Uterus (tissue), 4 donors: ENCODE measurements around the gene MAN1B1. TPM values are rescaled to one million over a fixed set of nuclear protein-coding genes. Genes with fewer than 3 reads are reported as not detected.

Experiments
- DNase-seq, 2 donors: peaks; one replicate each; pipeline ENCODE4 v3.0.0-alpha.2; 2019 to 2020
- H3K27ac ChIP-seq, 2 donors: fragments of 200-600 bp; sonication (generic); 1 replicate in 1 of 2; 2 replicates in 1 of 2; pipeline ENCODE4 v1.5.1; 2016 to 2018
- H3K27me3 ChIP-seq, 2 donors: fragments of 200-600 bp; sonication (generic); one replicate each; pipeline ENCODE4 v1.5.1; 2018 to 2019; ENCODE audit warnings: control low read depth in 1 of 2
- H3K36me3 ChIP-seq, 2 donors: fragments of 200-600 bp; sonication (generic); one replicate each; pipeline ENCODE4 v1.5.1; 2019; ENCODE audit warnings: control low read depth in 1 of 2
- H3K4me1 ChIP-seq, 2 donors: fragments of 200-600 bp; sonication (generic); one replicate each; pipeline ENCODE4 v1.5.1; 2018 to 2019; ENCODE audit warnings: control low read depth in 1 of 2
- H3K4me3 ChIP-seq, 2 donors: fragments of 200-600 bp; sonication (generic); 1 replicate in 1 of 2; 2 replicates in 1 of 2; pipeline ENCODE4 v1.5.1; 2018 to 2019; ENCODE audit warnings: mild to moderate bottlenecking in 1 of 2
- H3K9me3 ChIP-seq, 2 donors: fragments of 200-600 bp; sonication (generic); one replicate each; pipeline ENCODE4 v1.5.1; 2019; ENCODE audit warnings: control low read depth in 1 of 2
- CTCF ChIP-seq, 4 experiments: fragments of 200-600 bp in 2 of 4; fragments of 450-650 bp in 2 of 4; sonication (generic) in 2 of 4; IDR thresholded peaks; one replicate each; pipeline ENCODE4 v1.5.1; 2016 to 2019; ENCODE audit warnings: antibody characterized with exemption in 4 of 4, mild to moderate bottlenecking in 2 of 4, moderate library complexity in 1 of 4
- POLR2A ChIP-seq, 2 donors: fragments of 450-650 bp; IDR thresholded peaks; one replicate each; pipeline ENCODE4 v1.6.1; 2016; ENCODE audit warnings: antibody characterized with exemption in 2 of 2, mild to moderate bottlenecking in 1 of 2, moderate library complexity in 1 of 2
- intact Hi-C: fragments of 100-400 bp; cut with DNase I; formaldehyde crosslinking; loops from one replicate; pipeline ENCODE4 v1.15.1; 2023; ENCODE audit warnings: low total_unique reads
- total RNA-seq, 4 donors: library from RNA; depleted of rRNA in 3 of 4; stranded (reverse); fragments of >200 nt in 3 of 4; gene quantifications; one replicate each; pipeline versions ENCODE4 v1.1.0 to v1.2.4, GENCODE V29; 2014 to 2023
- donor health status: DM: yes; HTN: yes; CAD: no.

Gene MAN1B1
- total RNA-seq, 4 donors from 2014 or later = 32.9 to 65.0 (median 47.5) TPM

GRCh38 chr9:137107982-137108381 lies 21.2 kb downstream of the MAN1B1 start:
- intact Hi-C loops = no loop called here
- H3K27ac ChIP-seq = no peak overlapping the region
- H3K4me3 ChIP-seq = no peak overlapping the region
- TF ChIP-seq CTCF (IDR thresholded peaks at IDR 0.05) (no peak), POLR2A (IDR thresholded peaks at IDR 0.05) (no peak)
- H3K27me3 ChIP-seq = no peaks in the 10 kb centered on the region
- no peaks in the 10 kb centered on the region for H3K9me3 ChIP-seq
- no peaks in the 10 kb centered on the region for H3K36me3 ChIP-seq
- DNase-seq = no peak
- no peaks in the 10 kb centered on the region for H3K4me1 ChIP-seq

- Histone ChIP-seq H3K4me1 (no peaks in the 10 kb centered on the region), H3K36me3 (no peaks in the 10 kb centered on the region)
- DNase-seq = no peak
Observed at GRCh38 chr9:137108608-137109249, 21.9 kb downstream of the MAN1B1 start.

GRCh38 chr9:137109250-137110146 lies 22.7 kb downstream of the MAN1B1 start:
- H3K27ac ChIP-seq = no peak overlapping the region
- TF ChIP-seq CTCF (IDR thresholded peaks at IDR 0.05) (no peak), POLR2A (IDR thresholded peaks at IDR 0.05) (no peak)
- intact Hi-C loops = loop anchor here (10.0 kb wide), 1 partner anchor 115 kb away; the partner anchor contains the start of genes CYSRT1, RNF208 and RNF224
- H3K4me1 ChIP-seq = no peaks in the 10 kb centered on the region
- no peaks in the 10 kb centered on the region for H3K36me3 ChIP-seq
- no peak for DNase-seq
- H3K9me3 ChIP-seq = no peaks in the 10 kb centered on the region
- no peaks in the 10 kb centered on the region for H3K27me3 ChIP-seq
- H3K4me3 ChIP-seq = no peak overlapping the region

More at GRCh38 chr9:137108608-137109249, 21.9 kb downstream of the MAN1B1 start:
- Histone ChIP-seq H3K27me3 (no peaks in the 10 kb centered on the region), H3K9me3 (no peaks in the 10 kb centered on the region), H3K27ac (no peak overlapping the region), H3K4me3 (no peak overlapping the region)
- no peak for TF ChIP-seq POLR2A (IDR thresholded peaks at IDR 0.05)
- TF ChIP-seq CTCF (IDR thresholded peaks at IDR 0.05) = no peak
- intact Hi-C loops = no loop called here

GRCh38 chr9:137110147-137110910 lies 23.5 kb downstream of the MAN1B1 start:
- Histone ChIP-seq H3K4me3 (no peak overlapping the region), H3K4me1 (peaks cover 0 to 6% of the 10 kb centered on the region in 2 donors), H3K27ac (no peak overlapping the region), H3K36me3 (no peaks in the 10 kb centered on the region), H3K9me3 (no peaks in the 10 kb centered on the region), H3K27me3 (no peaks in the 10 kb centered on the region)
- intact Hi-C loops = loop anchor here (10.0 kb wide), 1 partner anchor 114 kb away; the partner anchor contains the start of genes CYSRT1, RNF208 and RNF224
- DNase-seq = no peak
- no peak for TF ChIP-seq POLR2A (IDR thresholded peaks at IDR 0.05)
- TF ChIP-seq CTCF (IDR thresholded peaks at IDR 0.05) = no peak
